T-helper 9 cell (primary cell): ENCODE data around the gene MOCS3.
"Not testable (repeated sequence)": the region's sequence is repeated elsewhere in the genome, so short reads cannot be mapped to it uniquely, and the experiment has no call there.

Experiments used
- DNase-seq: peaks from one replicate; pipeline ENCODE4 v3.0.0-alpha.2; 2020

MOCS3 gene

GRCh38 chr20:50932016-50932485, 26.6 kb upstream of the MOCS3 start:
- no peak for DNase-seq

- no peak for DNase-seq
Observed at GRCh38 chr20:50932691-50933280, 25.8 kb upstream of the MOCS3 start.

GRCh38 chr20:50933589-50933988, 25.0 kb upstream of the MOCS3 start:
- no peak for DNase-seq

- DNase-seq, result no peak
Observed at GRCh38 chr20:50943069-50943468, 15.5 kb upstream of the MOCS3 start.

GRCh38 chr20:50948132-50948785, 10.4 kb upstream of the MOCS3 start:
- no peak for DNase-seq

GRCh38 chr20:50953196-50953595, 5.4 kb upstream of the MOCS3 start:
- DNase-seq, result no peak

- DNase-seq, result no peak
Observed at GRCh38 chr20:50953821-50954220, 4.8 kb upstream of the MOCS3 start.

GRCh38 chr20:50957276-50957675, 1.3 kb upstream of the MOCS3 start:
- DNase-seq, result no peak

- DNase-seq, result peak; percentile 85
Observed at GRCh38 chr20:50957798-50958614, 612 bp upstream of the MOCS3 start, which contains the start of gene DPM1. TSS of gene DPM1 (minus strand) at chr20:50958532. CDS start at chr20:50958523, 9 bp downstream.

- DNase-seq, result no peak
Observed at GRCh38 chr20:50959543-50960126, 1.0 kb downstream of the MOCS3 start.

GRCh38 chr20:50967586-50967985, 9.0 kb downstream of the MOCS3 start:
- no peak for DNase-seq

GRCh38 chr20:50968289-50968688, 9.7 kb downstream of the MOCS3 start:
- DNase-seq, result no peak

GRCh38 chr20:50969435-50969834, 10.8 kb downstream of the MOCS3 start:
- no peak for DNase-seq

- no peak for DNase-seq
Observed at GRCh38 chr20:50969912-50970311, 11.3 kb downstream of the MOCS3 start.

GRCh38 chr20:50975701-50976330, 17.2 kb downstream of the MOCS3 start:
- no peak for DNase-seq

- DNase-seq, result no peak
Observed at GRCh38 chr20:50977066-50978021, 18.7 kb downstream of the MOCS3 start.

GRCh38 chr20:50978533-50978932, 19.9 kb downstream of the MOCS3 start:
- DNase-seq, result not testable (repeated sequence)

GRCh38 chr20:50980071-50980681, 21.6 kb downstream of the MOCS3 start:
- DNase-seq, result no peak

- peak; percentile 62 for DNase-seq
Observed at GRCh38 chr20:50980851-50981713, 22.5 kb downstream of the MOCS3 start.

- DNase-seq, result no peak
Observed at GRCh38 chr20:50981714-50982048, 23.1 kb downstream of the MOCS3 start.
